ENCODE data around the gene TBL1X.

TBL1X gene

DNA sequence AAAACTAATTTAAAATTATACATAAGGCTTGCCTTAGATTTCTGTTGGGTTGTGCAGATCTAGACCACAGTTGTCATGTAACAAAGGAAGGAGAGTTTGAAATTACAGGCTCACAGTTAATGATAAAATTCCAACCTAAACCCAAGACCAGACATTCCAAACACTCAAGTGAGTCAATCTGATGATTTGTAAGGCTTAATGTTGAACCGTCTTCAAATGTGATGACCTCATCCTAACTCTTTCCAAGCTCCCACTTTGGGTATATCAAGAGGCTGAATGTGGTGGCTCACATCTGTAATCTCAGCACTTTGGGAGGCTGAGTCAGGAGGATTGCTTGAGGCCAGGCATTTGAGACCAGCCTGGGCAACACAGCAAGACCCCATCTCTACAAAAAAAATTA is 149.2 kb downstream of the TBL1X start:
- Histone ChIP-seq H2BK12ac (ENCODE audit: low read length) (no peak overlapping the region), H2AK5ac (ENCODE audit: low read depth, low read length) (no peak overlapping the region), H3K18ac (ENCODE audit: low read length) (no peak overlapping the region), H3K14ac (ENCODE audit: low read length) (no peak overlapping the region), H3K27ac (replicated peaks; ENCODE audit: low read length) (no peak overlapping the region), H3K4me2 (ENCODE audit: insufficient read depth, low read length, poor library complexity, severe bottlenecking) (no peak overlapping the region), H3K4me3 (ENCODE audit: low read length in 2 of 2) (no peak overlapping the region), H2AFZ (ENCODE audit: low read length) (no peak overlapping the region), H2BK5ac (ENCODE audit: low read length) (no peak overlapping the region), H2BK15ac (ENCODE audit: low read length) (no peak overlapping the region), H3K4me1 (ENCODE audit: control insufficient read depth in 2 of 2, insufficient read depth in 1 of 2, low read depth in 1 of 2, low read length in 2 of 2) (peaks cover 0 to 9% of the 10 kb centered on the region in 2 donors), H4K91ac (ENCODE audit: low read depth, low read length, poor library complexity) (no peak overlapping the region), H3K27me3 (ENCODE audit: control insufficient read depth in 3 of 3, insufficient read depth in 3 of 3, low read depth in 1 of 3, low read length in 3 of 3) (no peaks in the 10 kb centered on the region), H3K36me3 (replicated peaks in 1 of 2; ENCODE audit: control insufficient read depth in 2 of 2, insufficient read depth in 2 of 2, low read length in 2 of 2) (no peaks in the 10 kb centered on the region), H3K9me3 (replicated peaks in 1 of 2; ENCODE audit: control insufficient read depth in 2 of 2, insufficient read depth in 1 of 2, low read depth in 1 of 2, low read length in 2 of 2) (no peaks in the 10 kb centered on the region), H3K23ac (ENCODE audit: low read depth, low read length, poor library complexity) (no peak overlapping the region), H2BK120ac (ENCODE audit: low read depth, low read length) (no peak overlapping the region), H3K9ac (ENCODE audit: low read depth, low read length, poor library complexity) (no peak overlapping the region), H3K4ac (ENCODE audit: low read length) (no peak overlapping the region), H4K8ac (ENCODE audit: low read depth, low read length) (no peak overlapping the region), H3K79me1 (ENCODE audit: low read depth, low read length) (peaks cover 3% of the 10 kb centered on the region)
- no peak for DNase-seq (ENCODE audit: low spot score)
- WGBS, 2 donors (ENCODE audit: extremely low coverage in 2 of 2, insufficient read length in 2 of 2, insufficient replicate concordance in 1 of 2) = no CpG with 5 or more reads among the region's 1 CpG

DNA sequence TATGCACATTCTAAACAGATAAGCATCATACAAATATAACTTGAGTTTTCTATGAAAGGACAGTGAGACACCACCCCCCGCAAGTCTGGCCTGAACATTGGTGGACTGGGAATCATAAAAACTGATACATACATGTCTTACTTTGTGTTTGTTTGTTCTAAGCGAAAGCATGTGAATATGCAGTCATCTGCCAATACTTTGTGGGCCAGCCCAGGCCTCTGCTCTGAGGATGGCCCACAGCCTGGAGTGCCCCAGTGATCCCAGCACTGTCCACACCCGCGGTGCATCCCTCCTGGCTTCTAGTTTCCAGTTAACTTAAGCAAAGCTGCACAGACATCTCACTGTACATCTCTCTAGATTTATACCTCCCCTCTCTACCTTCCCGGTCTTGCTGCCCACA is 154.3 kb downstream of the TBL1X start:
- H3K4me3 ChIP-seq (ENCODE audit: low read length in 2 of 2) = no peak overlapping the region
- no peaks in the 10 kb centered on the region for H3K4me1 ChIP-seq (ENCODE audit: control insufficient read depth in 2 of 2, insufficient read depth in 1 of 2, low read depth in 1 of 2, low read length in 2 of 2)
- no peaks in the 10 kb centered on the region for H3K27me3 ChIP-seq (ENCODE audit: control insufficient read depth in 3 of 3, insufficient read depth in 3 of 3, low read depth in 1 of 3, low read length in 3 of 3)
- H3K9me3 ChIP-seq (replicated peaks in 1 of 2; ENCODE audit: control insufficient read depth in 2 of 2, insufficient read depth in 1 of 2, low read depth in 1 of 2, low read length in 2 of 2) = no peaks in the 10 kb centered on the region
- no peak overlapping the region for H2BK5ac ChIP-seq (ENCODE audit: low read length)
- H3K14ac ChIP-seq (ENCODE audit: low read length) = no peak overlapping the region
- no peak overlapping the region for H2BK12ac ChIP-seq (ENCODE audit: low read length)
- H3K27ac ChIP-seq (replicated peaks; ENCODE audit: low read length) = no peak overlapping the region
- no peak overlapping the region for H2AK5ac ChIP-seq (ENCODE audit: low read depth, low read length)
- no peak overlapping the region for H3K9ac ChIP-seq (ENCODE audit: low read depth, low read length, poor library complexity)
- H4K91ac ChIP-seq (ENCODE audit: low read depth, low read length, poor library complexity) = no peak overlapping the region
- no peaks in the 10 kb centered on the region for H3K79me1 ChIP-seq (ENCODE audit: low read depth, low read length)
- H3K36me3 ChIP-seq (replicated peaks in 1 of 2; ENCODE audit: control insufficient read depth in 2 of 2, insufficient read depth in 2 of 2, low read length in 2 of 2) = no peaks in the 10 kb centered on the region
- no peak overlapping the region for H3K4me2 ChIP-seq (ENCODE audit: insufficient read depth, low read length, poor library complexity, severe bottlenecking)
- WGBS, 2 donors (ENCODE audit: extremely low coverage in 2 of 2, insufficient read length in 2 of 2, insufficient replicate concordance in 1 of 2) = no CpG with 5 or more reads among the region's 5 CpGs
- no peak overlapping the region for H2BK15ac ChIP-seq (ENCODE audit: low read length)
- no peak overlapping the region for H2BK120ac ChIP-seq (ENCODE audit: low read depth, low read length)
- no peak overlapping the region for H3K23ac ChIP-seq (ENCODE audit: low read depth, low read length, poor library complexity)
- no peak overlapping the region for H3K4ac ChIP-seq (ENCODE audit: low read length)
- no peak overlapping the region for H4K8ac ChIP-seq (ENCODE audit: low read depth, low read length)
- H2AFZ ChIP-seq (ENCODE audit: low read length) = no peak overlapping the region
- H3K18ac ChIP-seq (ENCODE audit: low read length) = no peak overlapping the region
- DNase-seq (ENCODE audit: low spot score) = no peak

DNA sequence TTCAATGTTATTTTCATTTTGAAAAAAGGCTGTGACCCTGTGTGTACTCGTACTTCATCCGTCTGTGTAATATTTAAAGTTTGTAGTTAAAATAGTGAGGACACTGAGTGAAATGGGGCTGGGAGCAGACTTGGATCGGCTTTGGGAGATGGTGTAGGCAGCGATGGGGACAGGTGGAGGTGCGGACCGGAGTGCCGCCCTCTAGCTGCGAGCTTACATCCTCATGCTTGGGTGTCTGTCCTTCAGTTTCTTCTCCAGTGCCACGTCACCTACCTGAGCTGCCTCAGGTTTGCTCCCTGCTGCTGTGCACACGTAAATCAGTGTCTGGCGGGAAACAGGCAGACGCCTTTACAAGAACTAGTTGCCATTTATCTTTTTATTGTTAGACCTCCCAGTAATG is 154.7 kb downstream of the TBL1X start:
- Histone ChIP-seq H2AFZ (ENCODE audit: low read length) (no peak overlapping the region), H3K4me1 (ENCODE audit: control insufficient read depth in 2 of 2, insufficient read depth in 1 of 2, low read depth in 1 of 2, low read length in 2 of 2) (no peaks in the 10 kb centered on the region), H2AK5ac (ENCODE audit: low read depth, low read length) (no peak overlapping the region), H3K14ac (ENCODE audit: low read length) (no peak overlapping the region), H4K91ac (ENCODE audit: low read depth, low read length, poor library complexity) (no peak overlapping the region), H3K23ac (ENCODE audit: low read depth, low read length, poor library complexity) (no peak overlapping the region), H3K27me3 (ENCODE audit: control insufficient read depth in 3 of 3, insufficient read depth in 3 of 3, low read depth in 1 of 3, low read length in 3 of 3) (no peaks in the 10 kb centered on the region), H3K4ac (ENCODE audit: low read length) (no peak overlapping the region), H4K8ac (ENCODE audit: low read depth, low read length) (no peak overlapping the region), H3K27ac (replicated peaks; ENCODE audit: low read length) (no peak overlapping the region), H3K9me3 (replicated peaks in 1 of 2; ENCODE audit: control insufficient read depth in 2 of 2, insufficient read depth in 1 of 2, low read depth in 1 of 2, low read length in 2 of 2) (no peaks in the 10 kb centered on the region), H3K18ac (ENCODE audit: low read length) (no peak overlapping the region), H2BK12ac (ENCODE audit: low read length) (no peak overlapping the region), H2BK5ac (ENCODE audit: low read length) (no peak overlapping the region), H3K4me3 (ENCODE audit: low read length in 2 of 2) (no peak overlapping the region), H3K79me1 (ENCODE audit: low read depth, low read length) (no peaks in the 10 kb centered on the region), H2BK120ac (ENCODE audit: low read depth, low read length) (no peak overlapping the region), H3K4me2 (ENCODE audit: insufficient read depth, low read length, poor library complexity, severe bottlenecking) (no peak overlapping the region), H3K9ac (ENCODE audit: low read depth, low read length, poor library complexity) (no peak overlapping the region), H3K36me3 (replicated peaks in 1 of 2; ENCODE audit: control insufficient read depth in 2 of 2, insufficient read depth in 2 of 2, low read length in 2 of 2) (no peaks in the 10 kb centered on the region), H2BK15ac (ENCODE audit: low read length) (no peak overlapping the region)
- WGBS, 2 donors (ENCODE audit: extremely low coverage in 2 of 2, insufficient read length in 2 of 2, insufficient replicate concordance in 1 of 2) = no CpG with 5 or more reads among the region's 12 CpGs
- no peak for DNase-seq (ENCODE audit: low spot score)

DNA sequence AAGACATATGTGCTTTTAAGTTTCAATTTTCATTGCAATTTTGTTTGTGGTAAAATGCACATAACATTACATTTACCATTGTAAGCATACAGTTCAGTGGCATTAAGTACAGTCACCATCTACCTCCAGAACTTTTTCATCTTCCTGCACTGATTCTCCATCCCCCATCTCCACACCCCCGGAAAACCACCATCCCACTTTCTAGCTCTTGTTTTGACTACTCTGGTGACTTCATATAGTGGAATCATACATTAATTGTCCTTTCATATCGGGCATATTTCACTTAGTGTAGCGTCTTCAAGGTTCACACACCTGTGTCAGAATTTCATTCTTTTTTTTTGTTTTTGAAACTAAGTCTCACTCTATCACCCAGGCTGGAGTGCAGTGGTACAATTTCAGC is 157.3 kb downstream of the TBL1X start:
- Histone ChIP-seq H2BK5ac (ENCODE audit: low read length) (no peak overlapping the region), H3K4me2 (ENCODE audit: insufficient read depth, low read length, poor library complexity, severe bottlenecking) (no peak overlapping the region), H3K4me1 (ENCODE audit: control insufficient read depth in 2 of 2, insufficient read depth in 1 of 2, low read depth in 1 of 2, low read length in 2 of 2) (no peaks in the 10 kb centered on the region), H3K27ac (replicated peaks; ENCODE audit: low read length) (no peak overlapping the region), H3K79me1 (ENCODE audit: low read depth, low read length) (no peaks in the 10 kb centered on the region), H3K9me3 (replicated peaks in 1 of 2; ENCODE audit: control insufficient read depth in 2 of 2, insufficient read depth in 1 of 2, low read depth in 1 of 2, low read length in 2 of 2) (no peaks in the 10 kb centered on the region), H2BK12ac (ENCODE audit: low read length) (no peak overlapping the region), H2AFZ (ENCODE audit: low read length) (no peak overlapping the region), H4K91ac (ENCODE audit: low read depth, low read length, poor library complexity) (no peak overlapping the region), H2BK15ac (ENCODE audit: low read length) (no peak overlapping the region), H3K36me3 (replicated peaks in 1 of 2; ENCODE audit: control insufficient read depth in 2 of 2, insufficient read depth in 2 of 2, low read length in 2 of 2) (no peaks in the 10 kb centered on the region), H2AK5ac (ENCODE audit: low read depth, low read length) (no peak overlapping the region), H3K9ac (ENCODE audit: low read depth, low read length, poor library complexity) (no peak overlapping the region), H3K4me3 (ENCODE audit: low read length in 2 of 2) (no peak overlapping the region), H3K18ac (ENCODE audit: low read length) (no peak overlapping the region), H3K4ac (ENCODE audit: low read length) (no peak overlapping the region), H4K8ac (ENCODE audit: low read depth, low read length) (no peak overlapping the region), H3K23ac (ENCODE audit: low read depth, low read length, poor library complexity) (no peak overlapping the region), H3K14ac (ENCODE audit: low read length) (no peak overlapping the region), H2BK120ac (ENCODE audit: low read depth, low read length) (no peak overlapping the region), H3K27me3 (ENCODE audit: control insufficient read depth in 3 of 3, insufficient read depth in 3 of 3, low read depth in 1 of 3, low read length in 3 of 3) (no peaks in the 10 kb centered on the region)
- no peak for DNase-seq (ENCODE audit: low spot score)
- WGBS, 2 donors (ENCODE audit: extremely low coverage in 2 of 2, insufficient read length in 2 of 2, insufficient replicate concordance in 1 of 2) = no CpG with 5 or more reads among the region's 3 CpGs

All from neuronal stem cell (in vitro differentiated cells).